ENCODE data around the gene TRAF3IP1. TPM values are rescaled to one million over a fixed set of nuclear protein-coding genes. Genes with fewer than 3 reads are reported as not detected.

The TRAF3IP1 gene
- total and polyA plus RNA-seq, 2 of the 13 experiments (the other 11 are each of a cell fraction or from before 2014, with no cell fraction given) = 4.1 to 12.9 TPM

DNA sequence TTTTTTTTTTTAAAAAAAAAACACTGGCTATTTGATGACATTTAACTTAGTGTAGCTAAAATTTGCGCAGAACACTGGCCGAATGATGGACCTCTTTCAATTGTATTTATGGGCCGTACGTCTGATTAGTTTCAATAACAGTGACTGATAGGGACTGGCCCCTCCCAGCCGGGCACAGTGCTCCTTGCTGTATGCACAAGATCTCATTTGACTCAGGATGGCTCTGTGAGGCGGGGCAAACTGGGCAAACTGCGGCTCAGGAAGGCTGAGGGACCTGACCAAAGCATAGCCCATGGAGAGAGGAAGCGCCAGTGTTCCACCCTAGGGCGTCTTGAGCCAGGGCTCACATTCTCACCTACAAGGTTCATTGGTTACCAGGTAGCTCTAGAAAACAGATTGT is 21.2 kb downstream of the TRAF3IP1 start:
- no peak overlapping the region for H3K9ac ChIP-seq (ENCODE audit: insufficient read depth, low read depth, low read length)
- H3K4me3 ChIP-seq (replicated peaks in 1 of 3; ENCODE audit: insufficient read depth in 1 of 3, low read depth in 2 of 3, low read length in 3 of 3) = no peak overlapping the region
- H2AFZ ChIP-seq (ENCODE audit: low read length) = no peak overlapping the region
- no TSS peak for BruUV-seq (replicated peaks)
- POLR2A ChIA-PET = interaction anchor here (1.1 kb wide), 1 partner anchor 53 kb away, joined by 5 read pairs; the partner anchor contains the start of gene PER2
- ATAC-seq (no peak), DNase-seq (ENCODE audit: low spot score) (no peak), FAIRE-seq (no peak)
- H3K9me3 ChIP-seq (ENCODE audit: low read length) = no peaks in the 10 kb centered on the region
- no peak overlapping the region for H3K27ac ChIP-seq (ENCODE audit: extremely low read length, insufficient read depth, low read length)
- WGBS (ENCODE audit: low lambda C conversion rate) = 96% methylated on average over 9 of the region's 9 CpGs
- no peaks in the 10 kb centered on the region for H4K20me1 ChIP-seq (ENCODE audit: insufficient read depth, low read length)
- CTCF ChIA-PET (ENCODE audit: low intra/inter-chr PET ratio, low total read pairs) = no interaction called here
- intact Hi-C loops (cut with micrococcal nuclease; ENCODE audit: unreplicated experiment) = loop anchor here (2.0 kb wide), 1 partner anchor 33 kb away; no protein-coding TSS in a partner anchor
- H3K27me3 ChIP-seq (ENCODE audit: control insufficient read depth in 1 of 2, insufficient read depth in 2 of 2, low read length in 2 of 2) = no peaks in the 10 kb centered on the region
- no peaks in the 10 kb centered on the region for H3K79me2 ChIP-seq (ENCODE audit: insufficient read depth, low read length)
- H3K4me1 ChIP-seq (ENCODE audit: insufficient read depth, low read length) = no peaks in the 10 kb centered on the region
- H3K36me3 ChIP-seq (replicated peaks in 1 of 2; ENCODE audit: control insufficient read depth in 1 of 2, insufficient read depth in 2 of 2, low read length in 2 of 2) = peaks cover 8 to 19% of the 10 kb centered on the region in 2 experiments; a peak in 4 of 5 replicates
- TF ChIP-seq MED8 (CRISPR knock-in tag; IDR thresholded peaks at IDR 0.05; ENCODE audit: insufficient replicate concordance) (no peak), ATF4 (CRISPR knock-in tag; IDR thresholded peaks at IDR 0.05) (no peak)
- no peak overlapping the region for H3K4me2 ChIP-seq (ENCODE audit: low read depth, low read length)
- in situ Hi-C loops (cut with HindIII; ENCODE audit: extremely low pct_ligation_motif_present, low pct_unique_long_range_greater_than_20kb) = no loop called here

DNA sequence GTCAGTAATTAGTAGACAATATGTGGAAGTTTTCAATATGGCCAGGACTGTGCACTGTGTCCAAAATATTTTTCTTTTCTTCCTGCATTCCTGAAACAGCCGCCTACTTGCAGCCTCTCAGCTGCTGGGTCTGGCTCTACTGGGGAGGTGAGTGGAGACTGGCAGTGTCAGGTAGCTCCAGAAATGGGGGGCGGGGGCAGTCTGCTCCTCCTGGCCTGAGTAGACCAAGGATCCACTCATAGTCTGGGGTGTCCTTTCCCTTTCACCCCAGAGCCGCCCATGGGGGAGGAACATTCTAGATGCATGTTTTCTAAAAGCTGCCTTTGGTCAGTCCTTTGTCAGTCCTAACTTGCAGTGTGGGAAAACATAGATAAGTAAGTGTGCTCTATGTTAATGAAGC is 23.7 kb downstream of the TRAF3IP1 start:
- no TSS peak for BruUV-seq (replicated peaks)
- Histone ChIP-seq H4K20me1 (ENCODE audit: insufficient read depth, low read length) (no peaks in the 10 kb centered on the region), H3K4me2 (ENCODE audit: low read depth, low read length) (no peak overlapping the region), H3K9ac (ENCODE audit: insufficient read depth, low read depth, low read length) (no peak overlapping the region), H2AFZ (ENCODE audit: low read length) (no peak overlapping the region), H3K4me3 (replicated peaks in 1 of 3; ENCODE audit: insufficient read depth in 1 of 3, low read depth in 2 of 3, low read length in 3 of 3) (no peak overlapping the region), H3K4me1 (ENCODE audit: insufficient read depth, low read length) (no peaks in the 10 kb centered on the region), H3K79me2 (ENCODE audit: insufficient read depth, low read length) (no peaks in the 10 kb centered on the region), H3K27ac (ENCODE audit: extremely low read length, insufficient read depth, low read length) (no peak overlapping the region), H3K36me3 (replicated peaks in 1 of 2; ENCODE audit: control insufficient read depth in 1 of 2, insufficient read depth in 2 of 2, low read length in 2 of 2) (peaks cover 6 to 21% of the 10 kb centered on the region in 2 experiments; a peak in 4 of 5 replicates), H3K27me3 (ENCODE audit: control insufficient read depth in 1 of 2, insufficient read depth in 2 of 2, low read length in 2 of 2) (no peaks in the 10 kb centered on the region), H3K9me3 (ENCODE audit: low read length) (no peaks in the 10 kb centered on the region)
- CTCF ChIA-PET (ENCODE audit: low intra/inter-chr PET ratio, low total read pairs) = no interaction called here
- no peak for FAIRE-seq
- intact Hi-C loops (cut with micrococcal nuclease; ENCODE audit: unreplicated experiment) (no loop called here), in situ Hi-C loops (cut with HindIII; ENCODE audit: extremely low pct_ligation_motif_present, low pct_unique_long_range_greater_than_20kb) (no loop called here)
- no peak for ATAC-seq
- POLR2A ChIA-PET = no interaction called here
- 89% methylated on average over 3 of the region's 3 CpGs for WGBS (ENCODE audit: low lambda C conversion rate)
- DNase-seq (ENCODE audit: low spot score) = no peak
- TF ChIP-seq ZNF7 (CRISPR knock-in tag; IDR thresholded peaks at IDR 0.05) (no peak), ZNF776 (CRISPR knock-in tag; IDR thresholded peaks at IDR 0.05) (no peak), EHMT2 (IDR thresholded peaks at IDR 0.05; ENCODE audit: borderline replicate concordance, low read depth, low read length) (no peak), CEBPZ (IDR thresholded peaks at IDR 0.05; ENCODE audit: low read length) (no peak), ZNF354B (CRISPR knock-in tag; IDR thresholded peaks at IDR 0.05) (no peak), SIX4 (CRISPR knock-in tag; IDR thresholded peaks at IDR 0.05) (no peak), ZBTB8A (CRISPR knock-in tag; IDR thresholded peaks at IDR 0.05; ENCODE audit: borderline replicate concordance, low read depth) (no peak), FOXJ3 (CRISPR knock-in tag; IDR thresholded peaks at IDR 0.05; ENCODE audit: borderline replicate concordance) (no peak), EP300 (IDR thresholded peaks at IDR 0.05; ENCODE audit: low read depth in 2 of 2, low read length in 2 of 2) (no peak), EP300 (CRISPR knock-in tag; IDR thresholded peaks at IDR 0.05; ENCODE audit: borderline replicate concordance) (no peak), ZNF780A (CRISPR knock-in tag; IDR thresholded peaks at IDR 0.05) (no peak), PHF20 (CRISPR knock-in tag; IDR thresholded peaks at IDR 0.05) (no peak), PHF5A (CRISPR knock-in tag; IDR thresholded peaks at IDR 0.05; ENCODE audit: low read depth, unreplicated experiment) (no peak), MATR3 (CRISPR knock-in tag; IDR thresholded peaks at IDR 0.05) (no peak)
